ENCODE data around the gene FUT8. TPM values are rescaled to one million over a fixed set of nuclear protein-coding genes. Genes with fewer than 3 reads are reported as not detected.

Gene FUT8
- total RNA-seq, 1 experiment from 2014 or later: 33.0 TPM

- H3K27me3 ChIP-seq (ENCODE audit: low read length): no peaks in the 10 kb centered on the region
- no peak overlapping the region for H2AFZ ChIP-seq (ENCODE audit: low read length)
- H3K9me2 ChIP-seq (replicated peaks; ENCODE audit: insufficient read depth, low read length): no peaks in the 10 kb centered on the region
- H3K4me3 ChIP-seq (ENCODE audit: low read length): no peak overlapping the region
- H3K36me3 ChIP-seq (ENCODE audit: insufficient read depth, low read length): no peaks in the 10 kb centered on the region
- DNase-seq: no peak
- no peaks in the 10 kb centered on the region for H3K9me3 ChIP-seq (ENCODE audit: low read length)
- no peaks in the 10 kb centered on the region for H3K4me1 ChIP-seq (ENCODE audit: low read length)
- H3K79me2 ChIP-seq (ENCODE audit: low read length): peaks cover 15% of the 10 kb centered on the region
- no peak overlapping the region for H3K4me2 ChIP-seq (ENCODE audit: low read depth, low read length, poor library complexity, severe bottlenecking)
- H3K27ac ChIP-seq (ENCODE audit: low read length): no peak overlapping the region
- peaks cover 4% of the 10 kb centered on the region; the same call in 1 of the 2 replicates for H4K20me1 ChIP-seq (ENCODE audit: insufficient read depth, low read depth, low read length)
- no peak overlapping the region for H3K9ac ChIP-seq (ENCODE audit: low read length)
Measured at GRCh38 chr14:65606460-65606859, 193.9 kb downstream of the FUT8 start.

GRCh38 chr14:65613131-65613650 lies 200.7 kb downstream of the FUT8 start:
- H3K9me3 ChIP-seq (ENCODE audit: low read length): no peaks in the 10 kb centered on the region
- no peaks in the 10 kb centered on the region for H4K20me1 ChIP-seq (ENCODE audit: insufficient read depth, low read depth, low read length)
- H3K36me3 ChIP-seq (ENCODE audit: insufficient read depth, low read length): no peaks in the 10 kb centered on the region
- no peak overlapping the region for H3K27ac ChIP-seq (ENCODE audit: low read length)
- no peaks in the 10 kb centered on the region for H3K27me3 ChIP-seq (ENCODE audit: low read length)
- H3K4me3 ChIP-seq (ENCODE audit: low read length): no peak overlapping the region
- no peak overlapping the region for H3K4me2 ChIP-seq (ENCODE audit: low read depth, low read length, poor library complexity, severe bottlenecking)
- H2AFZ ChIP-seq (ENCODE audit: low read length): no peak overlapping the region
- no peak for DNase-seq
- H3K9me2 ChIP-seq (replicated peaks; ENCODE audit: insufficient read depth, low read length): no peaks in the 10 kb centered on the region
- no peaks in the 10 kb centered on the region for H3K4me1 ChIP-seq (ENCODE audit: low read length)
- no peaks in the 10 kb centered on the region for H3K79me2 ChIP-seq (ENCODE audit: low read length)
- H3K9ac ChIP-seq (ENCODE audit: low read length): no peak overlapping the region

- Histone ChIP-seq H3K4me3 (ENCODE audit: low read length) (no peak overlapping the region), H3K4me1 (ENCODE audit: low read length) (0 out of 2 replicates have a peak, but pooled peaks cover 2% of the 10 kb centered on the region), H3K9me2 (replicated peaks; ENCODE audit: insufficient read depth, low read length) (no peaks in the 10 kb centered on the region), H3K9me3 (ENCODE audit: low read length) (no peaks in the 10 kb centered on the region), H2AFZ (ENCODE audit: low read length) (no peak overlapping the region), H3K27ac (ENCODE audit: low read length) (no peak overlapping the region), H3K79me2 (ENCODE audit: low read length) (no peaks in the 10 kb centered on the region), H4K20me1 (ENCODE audit: insufficient read depth, low read depth, low read length) (no peaks in the 10 kb centered on the region), H3K9ac (ENCODE audit: low read length) (no peak overlapping the region), H3K27me3 (ENCODE audit: low read length) (no peaks in the 10 kb centered on the region), H3K4me2 (ENCODE audit: low read depth, low read length, poor library complexity, severe bottlenecking) (no peak overlapping the region), H3K36me3 (ENCODE audit: insufficient read depth, low read length) (no peaks in the 10 kb centered on the region)
- no peak for DNase-seq
Measured at GRCh38 chr14:65618996-65619395, 206.5 kb downstream of the FUT8 start.

GRCh38 chr14:65620195-65620594 lies 207.7 kb downstream of the FUT8 start:
- Histone ChIP-seq H3K9me2 (replicated peaks; ENCODE audit: insufficient read depth, low read length) (no peaks in the 10 kb centered on the region), H3K27ac (ENCODE audit: low read length) (no peak overlapping the region), H3K4me1 (ENCODE audit: low read length) (peaks cover 3% of the 10 kb centered on the region; the same call in 1 of the 2 replicates), H3K9me3 (ENCODE audit: low read length) (no peaks in the 10 kb centered on the region), H4K20me1 (ENCODE audit: insufficient read depth, low read depth, low read length) (no peaks in the 10 kb centered on the region), H3K9ac (ENCODE audit: low read length) (no peak overlapping the region), H3K79me2 (ENCODE audit: low read length) (no peaks in the 10 kb centered on the region), H3K36me3 (ENCODE audit: insufficient read depth, low read length) (no peaks in the 10 kb centered on the region), H3K27me3 (ENCODE audit: low read length) (no peaks in the 10 kb centered on the region), H3K4me3 (ENCODE audit: low read length) (no peak overlapping the region), H2AFZ (ENCODE audit: low read length) (no peak overlapping the region), H3K4me2 (ENCODE audit: low read depth, low read length, poor library complexity, severe bottlenecking) (no peak overlapping the region)
- DNase-seq: no peak

GRCh38 chr14:65622703-65623102 lies 210.2 kb downstream of the FUT8 start:
- H3K9me3 ChIP-seq (ENCODE audit: low read length): no peaks in the 10 kb centered on the region
- H3K36me3 ChIP-seq (ENCODE audit: insufficient read depth, low read length): no peaks in the 10 kb centered on the region
- H3K27ac ChIP-seq (ENCODE audit: low read length): no peak overlapping the region
- H2AFZ ChIP-seq (ENCODE audit: low read length): no peak overlapping the region
- no peaks in the 10 kb centered on the region for H3K27me3 ChIP-seq (ENCODE audit: low read length)
- H4K20me1 ChIP-seq (ENCODE audit: insufficient read depth, low read depth, low read length): no peaks in the 10 kb centered on the region
- peaks cover 4% of the 10 kb centered on the region; the same call in 1 of the 2 replicates for H3K4me1 ChIP-seq (ENCODE audit: low read length)
- H3K4me2 ChIP-seq (ENCODE audit: low read depth, low read length, poor library complexity, severe bottlenecking): no peak overlapping the region
- no peaks in the 10 kb centered on the region for H3K79me2 ChIP-seq (ENCODE audit: low read length)
- no peak for DNase-seq
- H3K4me3 ChIP-seq (ENCODE audit: low read length): no peak overlapping the region
- no peak overlapping the region for H3K9ac ChIP-seq (ENCODE audit: low read length)
- H3K9me2 ChIP-seq (replicated peaks; ENCODE audit: insufficient read depth, low read length): no peaks in the 10 kb centered on the region

- no peaks in the 10 kb centered on the region for H3K36me3 ChIP-seq (ENCODE audit: insufficient read depth, low read length)
Measured at GRCh38 chr14:65623759-65624158, 211.2 kb downstream of the FUT8 start.

GRCh38 chr14:65627315-65627714 lies 214.8 kb downstream of the FUT8 start:
- Histone ChIP-seq H3K36me3 (ENCODE audit: insufficient read depth, low read length) (peaks cover 5% of the 10 kb centered on the region; the same call in 1 of the 2 replicates), H3K9me3 (ENCODE audit: low read length) (no peaks in the 10 kb centered on the region), H3K27me3 (ENCODE audit: low read length) (no peaks in the 10 kb centered on the region), H3K27ac (ENCODE audit: low read length) (no peak overlapping the region), H4K20me1 (ENCODE audit: insufficient read depth, low read depth, low read length) (no peaks in the 10 kb centered on the region), H3K4me2 (ENCODE audit: low read depth, low read length, poor library complexity, severe bottlenecking) (no peak overlapping the region), H3K4me3 (ENCODE audit: low read length) (no peak overlapping the region), H3K4me1 (ENCODE audit: low read length) (peaks cover 17% of the 10 kb centered on the region), H3K9me2 (replicated peaks; ENCODE audit: insufficient read depth, low read length) (no peaks in the 10 kb centered on the region), H2AFZ (ENCODE audit: low read length) (no peak overlapping the region), H3K9ac (ENCODE audit: low read length) (no peak overlapping the region), H3K79me2 (ENCODE audit: low read length) (no peaks in the 10 kb centered on the region)
- no peak for DNase-seq

More at GRCh38 chr14:65623759-65624158, 211.2 kb downstream of the FUT8 start:
- no peak for DNase-seq
- H3K4me3 ChIP-seq (ENCODE audit: low read length): no peak overlapping the region
- no peaks in the 10 kb centered on the region for H3K9me3 ChIP-seq (ENCODE audit: low read length)
- no peak overlapping the region for H3K27ac ChIP-seq (ENCODE audit: low read length)
- H4K20me1 ChIP-seq (ENCODE audit: insufficient read depth, low read depth, low read length): no peaks in the 10 kb centered on the region
- H3K4me1 ChIP-seq (ENCODE audit: low read length): peaks cover 4% of the 10 kb centered on the region; the same call in 1 of the 2 replicates
- H2AFZ ChIP-seq (ENCODE audit: low read length): no peak overlapping the region
- H3K9ac ChIP-seq (ENCODE audit: low read length): no peak overlapping the region
- H3K27me3 ChIP-seq (ENCODE audit: low read length): no peaks in the 10 kb centered on the region
- H3K9me2 ChIP-seq (replicated peaks; ENCODE audit: insufficient read depth, low read length): no peaks in the 10 kb centered on the region
- no peaks in the 10 kb centered on the region for H3K79me2 ChIP-seq (ENCODE audit: low read length)
- H3K4me2 ChIP-seq (ENCODE audit: low read depth, low read length, poor library complexity, severe bottlenecking): no peak overlapping the region

GRCh38 chr14:65628664-65629063 lies 216.1 kb downstream of the FUT8 start:
- Histone ChIP-seq H3K9me3 (ENCODE audit: low read length) (no peaks in the 10 kb centered on the region), H3K79me2 (ENCODE audit: low read length) (no peaks in the 10 kb centered on the region), H3K36me3 (ENCODE audit: insufficient read depth, low read length) (peaks cover 8% of the 10 kb centered on the region; the same call in 1 of the 2 replicates), H3K27me3 (ENCODE audit: low read length) (no peaks in the 10 kb centered on the region), H3K4me1 (ENCODE audit: low read length) (peaks cover 17% of the 10 kb centered on the region), H3K4me3 (ENCODE audit: low read length) (no peak overlapping the region), H3K9ac (ENCODE audit: low read length) (no peak overlapping the region), H3K27ac (ENCODE audit: low read length) (no peak overlapping the region), H2AFZ (ENCODE audit: low read length) (no peak overlapping the region), H4K20me1 (ENCODE audit: insufficient read depth, low read depth, low read length) (no peaks in the 10 kb centered on the region), H3K4me2 (ENCODE audit: low read depth, low read length, poor library complexity, severe bottlenecking) (no peak overlapping the region), H3K9me2 (replicated peaks; ENCODE audit: insufficient read depth, low read length) (no peaks in the 10 kb centered on the region)
- DNase-seq: no peak
